Loucy (cell line): ENCODE measurements around the gene ZDHHC18.
"Not testable (repeated sequence)": the region's sequence is repeated elsewhere in the genome, so short reads cannot be mapped to it uniquely, and the experiment has no call there.

Source experiments
- H2AFZ ChIP-seq: fragments of 200-600 bp; sonication (generic); 2 replicates; pipeline ENCODE4 v1.6.0; 2016; ENCODE audit warnings: antibody characterized with exemption, mild to moderate bottlenecking, low read length, moderate library complexity
- H3F3A ChIP-seq: fragments of 200-600 bp; 2 replicates; pipeline ENCODE4 v1.6.0; 2016; ENCODE audit warnings: antibody characterized with exemption, low read depth, mild to moderate bottlenecking
- H3K27me3 ChIP-seq: fragments of 200-600 bp; sonication (generic); 2 replicates; pipeline ENCODE4 v1.6.1; 2014; ENCODE audit warnings: low read length, mild to moderate bottlenecking; ENCODE audit not compliant: insufficient read depth, poor library complexity, severe bottlenecking
- H3K36me3 ChIP-seq: fragments of 200-600 bp; sonication (generic); 2 replicates; pipeline ENCODE4 v1.6.1; 2016; ENCODE audit warnings: low read length; ENCODE audit not compliant: insufficient read depth
- H3K4me1 ChIP-seq: fragments of 200-600 bp; sonication (generic); 2 replicates; pipeline ENCODE4 v1.5.1; 2014; ENCODE audit warnings: low read length, mild to moderate bottlenecking; ENCODE audit not compliant: insufficient read depth, poor library complexity, severe bottlenecking
- H3K4me2 ChIP-seq: fragments of 200-600 bp; sonication (generic); 2 replicates; pipeline ENCODE4 v1.6.0; 2014; ENCODE audit warnings: antibody characterized with exemption, low read length, low read depth, mild to moderate bottlenecking; ENCODE audit not compliant: poor library complexity, severe bottlenecking
- H3K4me3 ChIP-seq: fragments of 200-600 bp; sonication (generic); 2 replicates; pipeline ENCODE4 v1.5.1; 2014; ENCODE audit warnings: low read length, mild to moderate bottlenecking, mixed read lengths; ENCODE audit not compliant: poor library complexity, severe bottlenecking
- H3K79me2 ChIP-seq: fragments of 200-600 bp; sonication (generic); 2 replicates; pipeline ENCODE4 v1.6.1; 2014; ENCODE audit warnings: low read length; ENCODE audit not compliant: insufficient read depth
- H3K9ac ChIP-seq: fragments of 200-600 bp; sonication (generic); 2 replicates; pipeline ENCODE4 v1.6.0; 2014; ENCODE audit warnings: mild to moderate bottlenecking, low read depth, low read length, moderate library complexity; ENCODE audit not compliant: poor library complexity, severe bottlenecking
- H3K9me2 ChIP-seq: fragments of 200-600 bp; sonication (generic); replicated peaks from 2 replicates; pipeline ENCODE4 v1.6.1; 2016; ENCODE audit warnings: low read depth, low read length, mixed read lengths
- H3K9me3 ChIP-seq: fragments of 200-600 bp; sonication (generic); 2 replicates; pipeline ENCODE4 v1.6.1; 2014; ENCODE audit warnings: mild to moderate bottlenecking, antibody characterized with exemption, low read length, low read depth; ENCODE audit not compliant: insufficient read depth
- H4K20me1 ChIP-seq: fragments of 200-600 bp; sonication (generic); 2 replicates; pipeline ENCODE4 v1.6.0; 2014; ENCODE audit warnings: antibody characterized with exemption, low read length, mild to moderate bottlenecking; ENCODE audit not compliant: insufficient read depth, poor library complexity, severe bottlenecking
- EZH2phosphoT487 ChIP-seq: fragments of 200-600 bp; IDR thresholded peaks from 2 replicates; pipeline ENCODE4 v1.6.1; 2018; ENCODE audit warnings: antibody characterized with exemption, mild to moderate bottlenecking, moderate library complexity, borderline replicate concordance
- TF ChIP-seq, protein P1 (sequence below): fragments of 200-600 bp; sonication (generic); conservative IDR thresholded peaks from 2 replicates; pipeline ENCODE4 v1.5.1; 2014; ENCODE audit warnings: mild to moderate bottlenecking, antibody characterized with exemption, low read length

ZDHHC18 gene

DNA sequence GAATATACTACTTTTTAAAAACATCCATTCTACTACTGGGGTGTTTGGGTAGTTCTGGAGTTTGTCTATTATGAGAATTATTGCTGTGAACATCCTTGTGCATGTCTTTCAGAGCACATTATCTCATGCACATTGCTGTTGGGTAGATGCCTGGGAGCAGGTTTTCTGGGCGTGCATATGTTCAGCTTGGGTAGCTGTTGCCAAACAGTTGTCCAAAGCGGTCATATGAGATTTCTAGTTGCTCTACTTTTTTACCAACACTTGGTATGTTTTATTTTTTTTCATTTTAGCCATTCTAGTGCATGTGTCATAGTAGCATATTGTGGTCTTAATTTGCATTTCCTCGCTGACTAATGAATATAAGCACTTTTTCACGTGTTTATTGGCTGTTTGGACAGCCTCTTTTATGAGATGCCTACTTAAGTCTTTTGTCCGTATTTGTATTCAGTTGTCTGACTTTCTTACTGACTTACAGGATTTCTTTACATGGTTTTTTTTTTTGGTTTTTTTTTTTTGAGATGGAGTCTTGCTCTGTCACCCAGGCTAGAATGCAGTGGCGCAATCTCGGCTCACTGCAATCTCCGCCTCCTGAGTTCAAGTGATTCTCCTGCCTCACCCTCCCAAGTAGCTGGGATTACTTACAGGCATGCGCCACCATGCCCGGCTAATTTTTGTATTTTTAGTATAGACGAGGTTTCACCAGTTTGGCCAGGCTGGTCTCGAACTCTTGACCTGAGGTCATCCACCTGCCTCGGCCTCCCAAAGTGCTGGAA lies 18.1 kb downstream of the ZDHHC18 start:
- no peak overlapping the region for H3K4me3 ChIP-seq
- no peak overlapping the region for H2AFZ ChIP-seq
- H3F3A ChIP-seq, result no peaks in the 10 kb centered on the region
- no peak overlapping the region for H3K4me2 ChIP-seq
- no peak for TF ChIP-seq EZH2phosphoT487
- TF ChIP-seq, protein P1, sequence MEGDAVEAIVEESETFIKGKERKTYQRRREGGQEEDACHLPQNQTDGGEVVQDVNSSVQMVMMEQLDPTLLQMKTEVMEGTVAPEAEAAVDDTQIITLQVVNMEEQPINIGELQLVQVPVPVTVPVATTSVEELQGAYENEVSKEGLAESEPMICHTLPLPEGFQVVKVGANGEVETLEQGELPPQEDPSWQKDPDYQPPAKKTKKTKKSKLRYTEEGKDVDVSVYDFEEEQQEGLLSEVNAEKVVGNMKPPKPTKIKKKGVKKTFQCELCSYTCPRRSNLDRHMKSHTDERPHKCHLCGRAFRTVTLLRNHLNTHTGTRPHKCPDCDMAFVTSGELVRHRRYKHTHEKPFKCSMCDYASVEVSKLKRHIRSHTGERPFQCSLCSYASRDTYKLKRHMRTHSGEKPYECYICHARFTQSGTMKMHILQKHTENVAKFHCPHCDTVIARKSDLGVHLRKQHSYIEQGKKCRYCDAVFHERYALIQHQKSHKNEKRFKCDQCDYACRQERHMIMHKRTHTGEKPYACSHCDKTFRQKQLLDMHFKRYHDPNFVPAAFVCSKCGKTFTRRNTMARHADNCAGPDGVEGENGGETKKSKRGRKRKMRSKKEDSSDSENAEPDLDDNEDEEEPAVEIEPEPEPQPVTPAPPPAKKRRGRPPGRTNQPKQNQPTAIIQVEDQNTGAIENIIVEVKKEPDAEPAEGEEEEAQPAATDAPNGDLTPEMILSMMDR, result no peak
- H3K27me3 ChIP-seq, result no peaks in the 10 kb centered on the region
- no peaks in the 10 kb centered on the region for H4K20me1 ChIP-seq
- H3K9me2 ChIP-seq, result no peaks in the 10 kb centered on the region
- H3K9me3 ChIP-seq, result no peaks in the 10 kb centered on the region
- H3K36me3 ChIP-seq, result peaks cover 52% of the 10 kb centered on the region; the same call in 1 of the 2 replicates
- no peak overlapping the region for H3K9ac ChIP-seq
- no peaks in the 10 kb centered on the region for H3K79me2 ChIP-seq
- no peaks in the 10 kb centered on the region for H3K4me1 ChIP-seq

DNA sequence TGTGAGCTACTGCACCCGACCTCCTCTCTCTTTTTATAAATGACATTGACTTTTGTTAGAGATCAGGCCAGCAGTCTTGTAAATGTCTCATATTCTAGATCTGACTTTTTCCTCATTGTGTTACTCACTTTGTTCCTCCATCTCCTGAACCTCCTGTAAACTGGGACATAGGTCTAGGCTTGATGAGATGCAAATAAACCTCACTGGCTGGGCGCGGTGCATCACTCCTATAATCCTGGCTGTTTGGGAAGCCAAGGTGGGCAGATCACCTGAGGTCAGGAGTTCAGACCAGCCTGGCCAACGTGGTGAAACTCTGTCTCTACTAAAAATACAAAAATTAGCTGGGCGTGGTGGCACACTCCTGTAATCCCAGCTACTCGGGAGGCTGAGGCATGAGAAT lies 21.3 kb downstream of the ZDHHC18 start:
- not testable (repeated sequence) for H3K27me3 ChIP-seq, H3K9ac ChIP-seq, H3K79me2 ChIP-seq, H3K4me2 ChIP-seq, H3F3A ChIP-seq, H4K20me1 ChIP-seq, H3K4me3 ChIP-seq, H3K4me1 ChIP-seq, H3K9me2 ChIP-seq, H3K9me3 ChIP-seq, H2AFZ ChIP-seq
- peaks cover 62% of the 10 kb centered on the region; the same call in 1 of the 2 replicates for H3K36me3 ChIP-seq

DNA sequence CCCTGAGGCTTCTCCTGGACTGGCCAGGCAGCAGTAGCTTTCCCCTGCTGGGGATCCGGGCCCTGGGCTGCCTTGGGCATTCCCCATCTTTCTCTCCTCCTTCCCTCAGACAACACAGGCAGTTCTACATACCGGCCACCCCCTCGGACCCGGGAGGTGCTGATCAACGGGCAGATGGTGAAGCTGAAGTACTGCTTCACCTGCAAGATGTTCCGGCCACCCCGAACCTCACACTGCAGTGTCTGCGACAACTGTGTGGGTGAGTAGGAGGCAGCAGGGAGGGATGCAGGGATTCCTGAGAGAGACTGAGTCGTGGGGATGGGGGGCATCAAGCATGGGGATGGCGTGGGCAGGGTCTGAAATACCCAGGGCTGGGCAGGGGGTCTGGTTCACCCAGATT lies 22.0 kb downstream of the ZDHHC18 start:
- peaks cover 60% of the 10 kb centered on the region; the same call in 1 of the 2 replicates for H3K36me3 ChIP-seq
- no peak overlapping the region for H3K4me3 ChIP-seq
- H3K9me3 ChIP-seq, result no peaks in the 10 kb centered on the region
- no peaks in the 10 kb centered on the region for H3K9me2 ChIP-seq
- no peaks in the 10 kb centered on the region for H4K20me1 ChIP-seq
- TF ChIP-seq, protein P1, result no peak
- TF ChIP-seq EZH2phosphoT487, result no peak
- no peaks in the 10 kb centered on the region for H3K79me2 ChIP-seq
- H3K4me1 ChIP-seq, result no peaks in the 10 kb centered on the region
- no peak overlapping the region for H2AFZ ChIP-seq
- no peak overlapping the region for H3K9ac ChIP-seq
- H3K4me2 ChIP-seq, result no peak overlapping the region
- H3K27me3 ChIP-seq, result no peaks in the 10 kb centered on the region
- no peaks in the 10 kb centered on the region for H3F3A ChIP-seq
